ENCODE results near the gene P2RY1.

DNA sequence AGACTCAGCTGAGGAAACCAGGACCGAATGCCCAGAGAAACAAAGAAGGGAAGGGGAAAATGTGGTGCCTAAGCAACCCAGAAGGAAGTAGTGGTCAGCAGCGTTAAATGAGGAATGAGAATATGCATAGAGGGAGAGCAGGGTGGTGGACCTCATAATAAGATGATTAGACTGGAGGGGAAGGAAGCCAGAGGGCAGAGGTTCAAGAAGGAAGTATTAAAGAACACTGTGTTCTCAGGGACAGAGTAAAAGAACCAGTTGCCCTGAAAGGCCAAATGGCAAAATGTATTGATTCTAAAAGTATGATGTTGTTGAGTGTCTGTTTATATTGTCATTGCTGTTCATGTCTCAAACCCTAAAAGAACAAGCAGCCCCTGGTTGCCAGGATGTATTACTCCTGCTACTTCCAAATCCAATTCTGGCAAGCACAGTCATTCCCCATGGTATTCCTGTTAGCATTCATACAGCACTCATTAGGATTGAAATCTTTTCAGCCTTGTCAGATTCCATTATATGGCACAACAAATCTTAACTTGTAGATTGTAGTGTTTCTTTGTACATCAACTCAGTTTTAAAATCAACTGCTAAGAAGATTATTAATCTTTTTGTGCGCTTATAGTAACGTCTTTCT, 23.4 kb downstream of the P2RY1 start:
- no peak for TF ChIP-seq ZNF335 (tag by site-specific recombination; conservative IDR thresholded peaks at IDR 0.05)
- no peak for TF ChIP-seq SETDB1 (IDR thresholded peaks at IDR 0.05; ENCODE audit: insufficient read length, low read length)
- TF ChIP-seq, protein P1, sequence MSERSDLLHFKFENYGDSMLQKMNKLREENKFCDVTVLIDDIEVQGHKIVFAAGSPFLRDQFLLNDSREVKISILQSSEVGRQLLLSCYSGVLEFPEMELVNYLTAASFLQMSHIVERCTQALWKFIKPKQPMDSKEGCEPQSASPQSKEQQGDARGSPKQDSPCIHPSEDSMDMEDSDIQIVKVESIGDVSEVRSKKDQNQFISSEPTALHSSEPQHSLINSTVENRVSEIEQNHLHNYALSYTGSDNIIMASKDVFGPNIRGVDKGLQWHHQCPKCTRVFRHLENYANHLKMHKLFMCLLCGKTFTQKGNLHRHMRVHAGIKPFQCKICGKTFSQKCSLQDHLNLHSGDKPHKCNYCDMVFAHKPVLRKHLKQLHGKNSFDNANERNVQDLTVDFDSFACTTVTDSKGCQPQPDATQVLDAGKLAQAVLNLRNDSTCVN (tag by site-specific recombination; optimal IDR thresholded peaks at IDR 0.05), result no peak
- TF ChIP-seq, protein P2, sequence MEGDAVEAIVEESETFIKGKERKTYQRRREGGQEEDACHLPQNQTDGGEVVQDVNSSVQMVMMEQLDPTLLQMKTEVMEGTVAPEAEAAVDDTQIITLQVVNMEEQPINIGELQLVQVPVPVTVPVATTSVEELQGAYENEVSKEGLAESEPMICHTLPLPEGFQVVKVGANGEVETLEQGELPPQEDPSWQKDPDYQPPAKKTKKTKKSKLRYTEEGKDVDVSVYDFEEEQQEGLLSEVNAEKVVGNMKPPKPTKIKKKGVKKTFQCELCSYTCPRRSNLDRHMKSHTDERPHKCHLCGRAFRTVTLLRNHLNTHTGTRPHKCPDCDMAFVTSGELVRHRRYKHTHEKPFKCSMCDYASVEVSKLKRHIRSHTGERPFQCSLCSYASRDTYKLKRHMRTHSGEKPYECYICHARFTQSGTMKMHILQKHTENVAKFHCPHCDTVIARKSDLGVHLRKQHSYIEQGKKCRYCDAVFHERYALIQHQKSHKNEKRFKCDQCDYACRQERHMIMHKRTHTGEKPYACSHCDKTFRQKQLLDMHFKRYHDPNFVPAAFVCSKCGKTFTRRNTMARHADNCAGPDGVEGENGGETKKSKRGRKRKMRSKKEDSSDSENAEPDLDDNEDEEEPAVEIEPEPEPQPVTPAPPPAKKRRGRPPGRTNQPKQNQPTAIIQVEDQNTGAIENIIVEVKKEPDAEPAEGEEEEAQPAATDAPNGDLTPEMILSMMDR (tag by site-specific recombination; IDR thresholded peaks at IDR 0.05), result no peak
- TF ChIP-seq, protein P3, sequence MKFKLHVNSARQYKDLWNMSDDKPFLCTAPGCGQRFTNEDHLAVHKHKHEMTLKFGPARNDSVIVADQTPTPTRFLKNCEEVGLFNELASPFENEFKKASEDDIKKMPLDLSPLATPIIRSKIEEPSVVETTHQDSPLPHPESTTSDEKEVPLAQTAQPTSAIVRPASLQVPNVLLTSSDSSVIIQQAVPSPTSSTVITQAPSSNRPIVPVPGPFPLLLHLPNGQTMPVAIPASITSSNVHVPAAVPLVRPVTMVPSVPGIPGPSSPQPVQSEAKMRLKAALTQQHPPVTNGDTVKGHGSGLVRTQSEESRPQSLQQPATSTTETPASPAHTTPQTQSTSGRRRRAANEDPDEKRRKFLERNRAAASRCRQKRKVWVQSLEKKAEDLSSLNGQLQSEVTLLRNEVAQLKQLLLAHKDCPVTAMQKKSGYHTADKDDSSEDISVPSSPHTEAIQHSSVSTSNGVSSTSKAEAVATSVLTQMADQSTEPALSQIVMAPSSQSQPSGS (tag by site-specific recombination; IDR thresholded peaks at IDR 0.05; ENCODE audit: low read depth), result no peak
- no peak for TF ChIP-seq TCF7L2 (IDR thresholded peaks at IDR 0.05; ENCODE audit: borderline replicate concordance, low read depth, low read length)
